Calu3 (cell line): Measurements from ENCODE around the gene FHIT. TPM values are rescaled to one million over a fixed set of nuclear protein-coding genes. Genes with fewer than 3 reads are reported as not detected.

Experiments used
- BruUV-seq: library from RNA; stranded (reverse); fragments of 400-500 nt; replicated peaks from 2 replicates; lab custom pipeline; 2021; lab: Mats Ljungman, UMichigan
- CTCF ChIA-PET: fragments of 300-600 bp; sonication (Branson Sonifier 250); formaldehyde crosslinking; loops from one replicate; lab custom pipeline; 2022; ENCODE audit warnings: antibody characterized with exemption; lab: Charles Lee
- DNase-seq: peaks from one replicate; pipeline ENCODE4 v3.0.0; 2022
- H3K27ac Mint-ChIP-seq: one replicate; pipeline ENCODE4 v1.8.0; 2022; ENCODE audit warnings: mixed read lengths; ENCODE audit not compliant: unreplicated experiment
- H3K27me3 Mint-ChIP-seq: one replicate; pipeline ENCODE4 v1.8.0; 2022; ENCODE audit warnings: mixed read lengths; ENCODE audit not compliant: unreplicated experiment
- H3K36me3 Mint-ChIP-seq: one replicate; pipeline ENCODE4 v1.8.0; 2022; ENCODE audit warnings: mild to moderate bottlenecking, moderate library complexity, mixed read lengths; ENCODE audit not compliant: insufficient read depth, unreplicated experiment
- H3K4me1 Mint-ChIP-seq: one replicate; pipeline ENCODE4 v1.8.0; 2022; ENCODE audit warnings: mild to moderate bottlenecking, low read depth, mixed read lengths; ENCODE audit not compliant: unreplicated experiment
- H3K4me3 Mint-ChIP-seq: one replicate; pipeline ENCODE4 v1.8.0; 2022; ENCODE audit warnings: mild to moderate bottlenecking, low read depth, moderate library complexity, mixed read lengths; ENCODE audit not compliant: unreplicated experiment
- H3K9me3 Mint-ChIP-seq: one replicate; pipeline ENCODE4 v1.8.0; 2022; ENCODE audit warnings: low read depth, mixed read lengths; ENCODE audit not compliant: unreplicated experiment
- CTCF ChIP-seq: fragments of 200-600 bp; IDR thresholded peaks from one replicate; pipeline ENCODE4 v1.8.0; 2022; ENCODE audit warnings: antibody characterized with exemption; ENCODE audit not compliant: unreplicated experiment
- intact Hi-C: fragments of 100-400 bp; cut with micrococcal nuclease; formaldehyde crosslinking; loops from one replicate; pipeline ENCODE4 v1.10.0; 2022; ENCODE audit not compliant: unreplicated experiment
- total RNA-seq: library from RNA; stranded (reverse); gene quantifications from 2 replicates; pipeline ENCODE4 v1.2.3, GENCODE V29; 2022

The FHIT gene
- total RNA-seq, 1 experiment from 2014 or later = 6.2 TPM

GRCh38 chr3:59728587-59728908, 1522.7 kb downstream of the FHIT start:
- intact Hi-C loops = no loop called here
- Mint-ChIP-seq H3K9me3 (peaks cover 8% of the 10 kb centered on the region), H3K4me1 (no peaks in the 10 kb centered on the region), H3K27me3 (no peaks in the 10 kb centered on the region), H3K4me3 (no peak overlapping the region), H3K27ac (no peak overlapping the region), H3K36me3 (no peaks in the 10 kb centered on the region)
- no TSS peak for BruUV-seq
- DNase-seq = no peak
- CTCF ChIA-PET = no interaction called here
- no peak for TF ChIP-seq CTCF

GRCh38 chr3:59727902-59728586, 1523.2 kb downstream of the FHIT start:
- Mint-ChIP-seq H3K4me3 (no peak overlapping the region), H3K27ac (no peak overlapping the region), H3K9me3 (peaks cover 8% of the 10 kb centered on the region), H3K27me3 (no peaks in the 10 kb centered on the region), H3K36me3 (no peaks in the 10 kb centered on the region), H3K4me1 (no peaks in the 10 kb centered on the region)
- no TSS peak for BruUV-seq
- CTCF ChIA-PET = no interaction called here
- no peak for TF ChIP-seq CTCF
- intact Hi-C loops = no loop called here
- DNase-seq = no peak

- Mint-ChIP-seq H3K36me3 (no peaks in the 10 kb centered on the region), H3K4me1 (no peaks in the 10 kb centered on the region), H3K27ac (no peak overlapping the region), H3K9me3 (peaks cover 5% of the 10 kb centered on the region), H3K4me3 (no peak overlapping the region), H3K27me3 (no peaks in the 10 kb centered on the region)
- intact Hi-C loops = no loop called here
- no TSS peak for BruUV-seq
- no peak for DNase-seq
- CTCF ChIA-PET = no interaction called here
- no peak for TF ChIP-seq CTCF
Measured at GRCh38 chr3:59726279-59726678, 1525.0 kb downstream of the FHIT start.

- intact Hi-C loops = no loop called here
- CTCF ChIA-PET = no interaction called here
- Mint-ChIP-seq H3K9me3 (peaks cover 5% of the 10 kb centered on the region), H3K27me3 (no peaks in the 10 kb centered on the region), H3K27ac (no peak overlapping the region), H3K36me3 (no peaks in the 10 kb centered on the region), H3K4me1 (no peaks in the 10 kb centered on the region), H3K4me3 (no peak overlapping the region)
- DNase-seq = no peak
- TF ChIP-seq CTCF = no peak
- BruUV-seq = no TSS peak
Measured at GRCh38 chr3:59717679-59718205, 1533.5 kb downstream of the FHIT start.
